B cell (primary cell): Measurements from ENCODE around the gene TMEM131. TPM values are rescaled to one million over a fixed set of nuclear protein-coding genes. Genes with fewer than 3 reads are reported as not detected.

Experiments used
- ATAC-seq: fragments of 200-7000 bp; cut with Tn5 transposase; one replicate; pipeline ENCODE4 v1.10.0; 2021; ENCODE audit warnings: low read depth, mild to moderate bottlenecking, moderate number of reproducible peaks, moderate library complexity
- CTCF ChIA-PET: fragments of 350-600 bp; sonication (Branson Sonifier 250); formaldehyde crosslinking; loops from one replicate; lab custom pipeline; 2021; ENCODE audit warnings: antibody characterized with exemption, inconsistent platforms; lab: Charles Lee
- POLR2A ChIA-PET: fragments of 350-600 bp; sonication (Branson Sonifier 250); formaldehyde crosslinking; loops from one replicate; lab custom pipeline; 2021; ENCODE audit warnings: antibody characterized with exemption; lab: Charles Lee
- DNase-seq: peaks from one replicate; pipeline ENCODE4 v3.0.0; 2013
- H2AFZ ChIP-seq: 2 replicates; pipeline ENCODE4 v1.6.1; 2012; ENCODE audit warnings: mild to moderate bottlenecking, low read depth, low read length; ENCODE audit not compliant: insufficient read depth, poor library complexity, severe bottlenecking
- H3K27ac ChIP-seq, 2 donors: 1 replicate in 1 of 2; 2 replicates in 1 of 2; pipeline ENCODE4 v1.5.1; 2012 to 2013; ENCODE audit warnings: low read length in 2 of 2, mild to moderate bottlenecking in 2 of 2, moderate library complexity in 1 of 2
- H3K27me3 ChIP-seq, 4 experiments: fragments of 200-600 bp in 1 of 4; sonication (generic) in 1 of 4; replicated peaks in 1 of 4; 1 replicate in 2 of 4; 2 replicates in 2 of 4; pipeline versions ENCODE4 v1.6.1 to v1.7.0; 2013 to 2016; ENCODE audit warnings: low read length in 3 of 4, mild to moderate bottlenecking in 2 of 4, mixed read lengths in 1 of 4, moderate library complexity in 1 of 4; ENCODE audit not compliant: insufficient read depth in 4 of 4, control insufficient read depth in 3 of 4; ENCODE audit errors: control extremely low read depth in 1 of 4
- H3K36me3 ChIP-seq, 2 experiments: replicated peaks in 1 of 2; 1 replicate in 1 of 2; 2 replicates in 1 of 2; pipeline versions ENCODE4 v1.6.1 to v1.7.1; 2013; ENCODE audit warnings: low read length in 1 of 2; ENCODE audit not compliant: insufficient read depth in 2 of 2, control insufficient read depth in 1 of 2; ENCODE audit errors: control extremely low read depth in 1 of 2, extremely low read depth in 1 of 2
- H3K4me1 ChIP-seq, 2 donors: fragments of 200-600 bp in 1 of 2; sonication (generic) in 1 of 2; 1 replicate in 1 of 2; 2 replicates in 1 of 2; pipeline versions ENCODE4 v1.5.1 to v1.6.1; 2013 to 2017; ENCODE audit warnings: low read length in 2 of 2; ENCODE audit not compliant: control insufficient read depth in 2 of 2, insufficient read depth in 2 of 2
- H3K4me2 ChIP-seq: replicated peaks from 2 replicates; pipeline ENCODE3; 2012; ENCODE audit warnings: mild to moderate bottlenecking, low read depth, low read length; ENCODE audit not compliant: poor library complexity, severe bottlenecking
- H3K4me3 ChIP-seq, 5 experiments: fragments of 200-600 bp in 1 of 5; sonication (generic) in 1 of 5; 1 replicate in 3 of 5; 2 replicates in 2 of 5; pipeline versions ENCODE4 v1.5.1 to v1.7.0; 2011 to 2016; ENCODE audit warnings: low read length in 4 of 5, mild to moderate bottlenecking in 4 of 5, low read depth in 2 of 5, control low read depth in 1 of 5, moderate library complexity in 1 of 5; ENCODE audit not compliant: insufficient read depth in 1 of 5; ENCODE audit errors: control extremely low read depth in 1 of 5, extremely low read depth in 1 of 5
- H3K79me2 ChIP-seq: fragments of 200-600 bp; sonication (generic); one replicate; pipeline ENCODE4 v1.6.0; 2016; ENCODE audit warnings: low read length; ENCODE audit not compliant: control insufficient read depth, insufficient read depth
- H3K9ac ChIP-seq: fragments of 200-600 bp; sonication (generic); 2 replicates; pipeline ENCODE4 v1.6.1; 2017; ENCODE audit warnings: mild to moderate bottlenecking, low read length, moderate library complexity
- H3K9me3 ChIP-seq, 3 donors: one replicate each; pipeline versions ENCODE4 v1.6.1 to v1.7.1; 2013; ENCODE audit warnings: low read length in 2 of 3; ENCODE audit not compliant: control insufficient read depth in 2 of 3, insufficient read depth in 1 of 3; ENCODE audit errors: control extremely low read depth in 1 of 3
- H4K20me1 ChIP-seq: 2 replicates; pipeline ENCODE4 v1.6.0; 2012; ENCODE audit warnings: mild to moderate bottlenecking, low read length; ENCODE audit not compliant: insufficient read depth, control insufficient read depth, poor library complexity, severe bottlenecking
- H3K27ac Mint-ChIP-seq: one replicate; pipeline ENCODE4 v1.8.0; 2021; ENCODE audit warnings: mixed read lengths
- H3K27me3 Mint-ChIP-seq: one replicate; pipeline ENCODE4 v1.8.0; 2021; ENCODE audit warnings: mixed read lengths
- H3K4me1 Mint-ChIP-seq: one replicate; pipeline ENCODE4 v1.8.0; 2021; ENCODE audit warnings: mixed read lengths
- H3K4me3 Mint-ChIP-seq: one replicate; pipeline ENCODE4 v1.8.0; 2021; ENCODE audit warnings: mixed read lengths
- H3K9me3 Mint-ChIP-seq: one replicate; pipeline ENCODE4 v1.8.0; 2022; ENCODE audit warnings: mixed read lengths; ENCODE audit not compliant: insufficient read depth
- CTCF ChIP-seq: fragments of 200-600 bp; IDR thresholded peaks from one replicate; pipeline ENCODE4 v1.8.0; 2022; ENCODE audit warnings: antibody characterized with exemption, mild to moderate bottlenecking
- EZH2 ChIP-seq: IDR thresholded peaks from 2 replicates; pipeline ENCODE4 v1.6.1; 2012; ENCODE audit warnings: borderline replicate concordance, low read depth, mild to moderate bottlenecking, moderate library complexity, low read length; ENCODE audit not compliant: insufficient read depth, poor library complexity, severe bottlenecking
- WGBS: methylation state at CpG from one replicate; pipeline ENCODE4 v1.1.5; 2013; ENCODE audit warnings: missing lambda C conversion rate; ENCODE audit not compliant: insufficient coverage; 5-methylcytosine and 5-hydroxymethylcytosine counted together
- intact Hi-C: fragments of 100-400 bp; cut with micrococcal nuclease; formaldehyde crosslinking; loops from one replicate; pipeline ENCODE4 v1.10.0; 2022
- polyA plus RNA-seq: library from polyadenylated mRNA; depleted of rRNA; stranded (reverse); fragments of >200 nt; gene quantifications from 2 replicates; pipeline ENCODE4 v1.2.3, GENCODE V29; 2012
- total RNA-seq, 2 donors: library from RNA; stranded (reverse); fragments of 120-200 nt in 1 of 2; gene quantifications; 1 replicate in 1 of 2; 2 replicates in 1 of 2; pipeline versions ENCODE4 v1.2.3 to v1.2.4, GENCODE V29; 2013 to 2022

The TMEM131 gene
- total and polyA plus RNA-seq, 2 donors (not counting 1 experiment from before 2014, with no cell fraction given): 24.3 to 101 TPM

DNA sequence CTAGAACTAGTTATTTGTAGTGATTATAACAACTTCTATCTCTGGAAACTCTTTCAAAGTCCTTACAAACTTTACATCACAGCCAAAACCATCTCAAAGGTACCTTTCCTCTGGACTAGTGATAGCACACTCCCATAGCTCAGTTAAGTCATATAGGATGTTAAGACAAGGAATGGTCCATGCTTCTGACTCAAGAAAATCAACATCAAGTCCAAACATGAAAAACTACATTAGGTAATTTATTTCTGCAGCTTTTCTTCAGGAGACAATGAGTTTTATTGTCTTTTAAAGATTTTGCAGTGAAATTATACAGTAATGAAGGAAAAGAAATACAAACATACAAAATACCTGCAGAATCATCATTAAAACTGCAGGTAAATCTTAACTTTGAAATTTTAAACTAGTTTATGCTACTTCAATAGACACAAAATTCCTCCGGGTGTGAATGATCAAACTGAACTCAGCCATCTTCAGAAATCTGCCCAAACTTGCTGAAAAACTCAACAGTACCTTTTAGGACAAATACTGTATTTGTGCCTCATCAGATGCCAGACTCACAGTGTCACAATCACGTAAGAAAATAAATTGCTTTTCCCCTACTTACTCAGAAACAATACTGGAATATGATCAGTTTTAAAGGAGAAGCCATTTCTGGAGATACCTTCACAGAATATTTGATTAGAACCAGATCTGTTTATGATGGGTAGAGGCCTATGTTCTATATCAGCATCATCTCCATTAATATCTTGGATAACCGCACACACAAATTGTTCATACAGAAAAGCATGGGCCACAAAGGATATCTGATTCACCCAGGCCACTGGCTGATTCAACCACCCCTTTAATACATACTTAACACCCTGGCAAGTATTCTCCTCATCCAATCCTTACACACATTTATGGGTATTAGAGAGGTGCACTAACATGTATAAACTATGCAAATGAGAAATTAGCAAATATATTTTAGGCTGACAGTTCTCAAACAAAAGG lies 2.6 kb downstream of the TMEM131 start:
- Mint-ChIP-seq H3K27ac (peak overlapping the region; percentile 94), H3K27me3 (no peaks in the 10 kb centered on the region), H3K4me3 (peak overlapping the region; percentile 93), H3K4me1 (peaks cover 61% of the 10 kb centered on the region), H3K9me3 (no peaks in the 10 kb centered on the region)
- peak overlapping the region in 4 of 5 experiments; percentile 63 to 89 (median 84) for H3K4me3 ChIP-seq
- no peak for ATAC-seq
- no peak for TF ChIP-seq CTCF
- TF ChIP-seq EZH2: no peak
- ChIA-PET CTCF (interaction anchor here (0.8 kb wide), 1 partner anchor 186 kb away, joined by 3 read pairs; no protein-coding TSS in a partner anchor), POLR2A (no interaction called here)
- peak overlapping the region; percentile 96 for H3K9ac ChIP-seq
- peaks cover 54 to 59% of the 10 kb centered on the region in 2 donors for H3K4me1 ChIP-seq
- H3K4me2 ChIP-seq: peak overlapping the region; percentile 92
- no peaks in the 10 kb centered on the region for H3K27me3 ChIP-seq
- H4K20me1 ChIP-seq: peaks cover 42% of the 10 kb centered on the region
- no peaks in the 10 kb centered on the region for H3K36me3 ChIP-seq
- no peak overlapping the region for H2AFZ ChIP-seq
- H3K27ac ChIP-seq: peak overlapping the region; percentile 82 to 93
- no peak for DNase-seq
- peaks cover 83% of the 10 kb centered on the region for H3K79me2 ChIP-seq
- H3K9me3 ChIP-seq: peaks cover 0 to 5% (median 0%) of the 10 kb centered on the region in 3 donors
- intact Hi-C loops: loop anchor here (5.0 kb wide), 1 partner anchor 41 kb away; no protein-coding TSS in a partner anchor
- 79% methylated on average over 2 of the region's 3 CpGs for WGBS
